GM23338 (cell line): Measurements from ENCODE around the gene DIAPH3. TPM values are rescaled to one million over a fixed set of nuclear protein-coding genes. Genes with fewer than 3 reads are reported as not detected.

Experiments used
- ATAC-seq: fragments of 200-7000 bp; cut with Tn5 transposase; 3 replicates; pipeline ENCODE4 v1.9.1; 2020
- DNase-seq: peaks from one replicate; pipeline ENCODE4 v3.0.0-alpha.2; 2015; ENCODE audit warnings: low spot score
- H2AFZ ChIP-seq: fragments of 200-600 bp; sonication (generic); 2 replicates; pipeline ENCODE4 v1.8.0; 2016; ENCODE audit warnings: antibody characterized with exemption, mild to moderate bottlenecking, moderate library complexity
- H3F3A ChIP-seq: fragments of 200-600 bp; sonication (generic); replicated peaks from 2 replicates; pipeline ENCODE4 v1.8.0; 2017; ENCODE audit warnings: antibody characterized with exemption, mixed run types, low read depth
- H3K27ac ChIP-seq: fragments of 200-600 bp; sonication (generic); 2 replicates; pipeline ENCODE4 v1.6.1; 2016; ENCODE audit warnings: low read depth
- H3K27me3 ChIP-seq: fragments of 200-600 bp; sonication (generic); 2 replicates; pipeline ENCODE4 v1.8.0; 2016; ENCODE audit warnings: mild to moderate bottlenecking, mixed run types, moderate library complexity; ENCODE audit not compliant: insufficient read depth
- H3K36me3 ChIP-seq: fragments of 200-600 bp; sonication (generic); 2 replicates; pipeline ENCODE4 v1.8.0; 2016; ENCODE audit warnings: mild to moderate bottlenecking; ENCODE audit not compliant: insufficient read depth
- H3K4me1 ChIP-seq: fragments of 200-600 bp; sonication (generic); 2 replicates; pipeline ENCODE4 v1.8.0; 2016; ENCODE audit warnings: mild to moderate bottlenecking, moderate library complexity; ENCODE audit not compliant: insufficient read depth
- H3K4me2 ChIP-seq: fragments of 200-600 bp; sonication (generic); 2 replicates; pipeline ENCODE4 v1.7.1; 2017; ENCODE audit warnings: mixed run types
- H3K4me3 ChIP-seq: fragments of 200-600 bp; sonication (generic); 2 replicates; pipeline ENCODE4 v1.6.1; 2016; ENCODE audit warnings: mixed run types
- H3K79me2 ChIP-seq: fragments of 200-600 bp; sonication (generic); replicated peaks from 2 replicates; pipeline ENCODE4 v1.8.0; 2017; ENCODE audit warnings: mild to moderate bottlenecking; ENCODE audit not compliant: insufficient read depth
- H3K9me2 ChIP-seq: fragments of 200-600 bp; sonication (generic); 2 replicates; pipeline ENCODE4 v1.8.0; 2017; ENCODE audit not compliant: insufficient read depth
- H4K20me1 ChIP-seq: fragments of 200-600 bp; sonication (generic); replicated peaks from 2 replicates; pipeline ENCODE4 v1.8.0; 2017; ENCODE audit warnings: mild to moderate bottlenecking; ENCODE audit not compliant: insufficient read depth
- H3K27ac Mint-ChIP-seq: 2 replicates; pipeline ENCODE4 v1.8.0; 2020; ENCODE audit warnings: inconsistent platforms, mild to moderate bottlenecking, moderate library complexity, mixed read lengths
- H3K27me3 Mint-ChIP-seq: 3 replicates; pipeline ENCODE4 v1.8.0; 2022; ENCODE audit warnings: low read depth, mild to moderate bottlenecking, moderate library complexity, mixed read lengths, inconsistent platforms; ENCODE audit not compliant: insufficient read depth, poor library complexity
- H3K36me3 Mint-ChIP-seq: 3 replicates; pipeline ENCODE4 v1.8.0; 2021; ENCODE audit warnings: low read depth, mild to moderate bottlenecking, inconsistent platforms, moderate library complexity, mixed read lengths
- H3K4me1 Mint-ChIP-seq: 3 replicates; pipeline ENCODE4 v1.8.0; 2020; ENCODE audit warnings: mild to moderate bottlenecking, inconsistent platforms, mixed read lengths
- H3K4me3 Mint-ChIP-seq: 3 replicates; pipeline ENCODE4 v1.8.0; 2021; ENCODE audit warnings: moderate library complexity, mild to moderate bottlenecking, inconsistent platforms, mixed read lengths
- H3K9me3 Mint-ChIP-seq: 3 replicates; pipeline ENCODE4 v1.8.0; 2020; ENCODE audit warnings: moderate library complexity, mild to moderate bottlenecking, inconsistent platforms, mixed read lengths
- CREB1 ChIP-seq: fragments of 250-450 bp; sonication (Bioruptor Pico); IDR thresholded peaks from 2 replicates; pipeline ENCODE4 v1.5.0; 2020; ENCODE audit warnings: low read depth, mild to moderate bottlenecking, moderate library complexity
- EZH2 ChIP-seq: fragments of 200-600 bp; sonication (generic); IDR thresholded peaks from one replicate; pipeline ENCODE4 v1.8.0; 2017; ENCODE audit warnings: antibody characterized with exemption, mild to moderate bottlenecking, low read depth; ENCODE audit not compliant: unreplicated experiment
- EZH2phosphoT487 ChIP-seq: fragments of 200-600 bp; sonication (generic); IDR thresholded peaks from one replicate; pipeline ENCODE4 v1.8.1; 2018; ENCODE audit warnings: antibody characterized with exemption; ENCODE audit not compliant: unreplicated experiment
- JUNB ChIP-seq: IDR thresholded peaks from one replicate; pipeline ENCODE4 v1.6.1; 2016; ENCODE audit warnings: antibody characterized with exemption; ENCODE audit not compliant: unreplicated experiment
- NANOG ChIP-seq: IDR thresholded peaks from 2 replicates; pipeline ENCODE4 v1.6.1; 2016; ENCODE audit warnings: antibody characterized with exemption, borderline replicate concordance
- POLR2AphosphoS5 ChIP-seq: IDR thresholded peaks from 2 replicates; pipeline ENCODE4 v1.6.1; 2016; ENCODE audit warnings: antibody characterized with exemption, low read depth
- STAT1 ChIP-seq: IDR thresholded peaks from one replicate; pipeline ENCODE4 v1.6.1; 2016; ENCODE audit warnings: antibody characterized with exemption; ENCODE audit not compliant: unreplicated experiment
- ZNF114 ChIP-seq: fragments of 250-450 bp; sonication (Bioruptor Pico); IDR thresholded peaks from 2 replicates; pipeline ENCODE4 v1.5.0; 2020; ENCODE audit warnings: mild to moderate bottlenecking, moderate library complexity
- ZNF331 ChIP-seq: fragments of 250-450 bp; sonication (Bioruptor Pico); IDR thresholded peaks from 2 replicates; pipeline ENCODE4 v1.5.0; 2020; ENCODE audit warnings: low read depth, mild to moderate bottlenecking, moderate library complexity
- polyA plus RNA-seq: library from polyadenylated mRNA; unstranded; fragments of >200 nt; fragmentation: Nextera tagmentation; extraction: Ambion mirVana; gene quantifications from 2 replicates; pipeline ENCODE4 v1.2.1, GENCODE V29; 2016
- total RNA-seq: library from RNA; depleted of rRNA; stranded (reverse); fragments of >200 nt; shearing (Covaris generic); gene quantifications from 2 replicates; pipeline ENCODE4 v1.2.3, GENCODE V29; 2014
- TF ChIP-seq, protein P1 (sequence below): fragments of 250-450 bp; sonication (Bioruptor Pico); IDR thresholded peaks from 2 replicates; pipeline ENCODE4 v1.5.0; 2020; ENCODE audit warnings: mild to moderate bottlenecking, moderate library complexity
- TF ChIP-seq, protein P2 (sequence below), 2 experiments: fragments of 200-600 bp in 1 of 2; sonication (generic) in 1 of 2; conservative IDR thresholded peaks; 2 replicates each; pipeline versions ENCODE4 v1.5.1 to v1.6.1; 2016 to 2017; ENCODE audit warnings: antibody characterized with exemption in 2 of 2, low read depth in 2 of 2, mild to moderate bottlenecking in 2 of 2, moderate library complexity in 1 of 2
- TF ChIP-seq, protein P3 (sequence below): IDR thresholded peaks from 2 replicates; pipeline ENCODE4 v1.6.1; 2016; ENCODE audit warnings: antibody characterized with exemption
- TF ChIP-seq, protein P4 (sequence below): IDR thresholded peaks from one replicate; pipeline ENCODE4 v1.6.1; 2018; ENCODE audit warnings: antibody characterized with exemption; ENCODE audit not compliant: unreplicated experiment

Gene DIAPH3
- total and polyA plus RNA-seq, 2 experiments from 2014 or later = 23.4 to 30.2 TPM

DNA sequence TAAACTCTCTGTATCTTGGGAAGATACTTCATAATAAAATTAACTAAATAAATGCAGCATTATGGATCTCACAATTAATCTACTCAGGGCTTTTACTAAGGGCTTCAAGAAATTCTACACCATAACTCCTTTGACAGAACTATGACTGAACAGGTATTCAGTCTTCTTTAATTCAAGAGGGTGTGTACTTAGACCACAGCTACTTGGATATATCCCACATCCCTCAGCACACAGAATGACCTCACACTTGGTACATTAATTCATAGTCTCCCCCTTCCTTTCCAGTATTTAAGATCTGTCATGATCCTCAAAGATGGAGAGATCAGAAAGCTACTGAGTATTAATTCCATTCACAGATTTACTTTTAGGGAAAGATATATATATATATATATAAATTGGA is 11.6 kb downstream of the DIAPH3 start:
- peaks cover 98% of the 10 kb centered on the region for H3K79me2 ChIP-seq
- Mint-ChIP-seq H3K27ac (no peak overlapping the region), H3K27me3 (peaks cover 2% of the 10 kb centered on the region), H3K4me1 (peaks cover 11% of the 10 kb centered on the region; the same call in 2 of the 3 replicates), H3K36me3 (no peaks in the 10 kb centered on the region), H3K9me3 (no peaks in the 10 kb centered on the region), H3K4me3 (no peak overlapping the region)
- DNase-seq (no peak), ATAC-seq (no peak)
- no peaks in the 10 kb centered on the region for H3K9me2 ChIP-seq
- no peaks in the 10 kb centered on the region for H3K27me3 ChIP-seq
- peaks cover 7% of the 10 kb centered on the region; the same call in 1 of the 2 replicates for H3K4me1 ChIP-seq
- TF ChIP-seq ZNF114 (CRISPR knock-in tag) (no peak), ZNF331 (CRISPR knock-in tag) (no peak), JUNB (no peak), STAT1 (no peak), NANOG (no peak), POLR2AphosphoS5 (no peak), EZH2phosphoT487 (no peak), EZH2 (no peak), CREB1 (CRISPR knock-in tag) (no peak)
- TF ChIP-seq, protein P1, sequence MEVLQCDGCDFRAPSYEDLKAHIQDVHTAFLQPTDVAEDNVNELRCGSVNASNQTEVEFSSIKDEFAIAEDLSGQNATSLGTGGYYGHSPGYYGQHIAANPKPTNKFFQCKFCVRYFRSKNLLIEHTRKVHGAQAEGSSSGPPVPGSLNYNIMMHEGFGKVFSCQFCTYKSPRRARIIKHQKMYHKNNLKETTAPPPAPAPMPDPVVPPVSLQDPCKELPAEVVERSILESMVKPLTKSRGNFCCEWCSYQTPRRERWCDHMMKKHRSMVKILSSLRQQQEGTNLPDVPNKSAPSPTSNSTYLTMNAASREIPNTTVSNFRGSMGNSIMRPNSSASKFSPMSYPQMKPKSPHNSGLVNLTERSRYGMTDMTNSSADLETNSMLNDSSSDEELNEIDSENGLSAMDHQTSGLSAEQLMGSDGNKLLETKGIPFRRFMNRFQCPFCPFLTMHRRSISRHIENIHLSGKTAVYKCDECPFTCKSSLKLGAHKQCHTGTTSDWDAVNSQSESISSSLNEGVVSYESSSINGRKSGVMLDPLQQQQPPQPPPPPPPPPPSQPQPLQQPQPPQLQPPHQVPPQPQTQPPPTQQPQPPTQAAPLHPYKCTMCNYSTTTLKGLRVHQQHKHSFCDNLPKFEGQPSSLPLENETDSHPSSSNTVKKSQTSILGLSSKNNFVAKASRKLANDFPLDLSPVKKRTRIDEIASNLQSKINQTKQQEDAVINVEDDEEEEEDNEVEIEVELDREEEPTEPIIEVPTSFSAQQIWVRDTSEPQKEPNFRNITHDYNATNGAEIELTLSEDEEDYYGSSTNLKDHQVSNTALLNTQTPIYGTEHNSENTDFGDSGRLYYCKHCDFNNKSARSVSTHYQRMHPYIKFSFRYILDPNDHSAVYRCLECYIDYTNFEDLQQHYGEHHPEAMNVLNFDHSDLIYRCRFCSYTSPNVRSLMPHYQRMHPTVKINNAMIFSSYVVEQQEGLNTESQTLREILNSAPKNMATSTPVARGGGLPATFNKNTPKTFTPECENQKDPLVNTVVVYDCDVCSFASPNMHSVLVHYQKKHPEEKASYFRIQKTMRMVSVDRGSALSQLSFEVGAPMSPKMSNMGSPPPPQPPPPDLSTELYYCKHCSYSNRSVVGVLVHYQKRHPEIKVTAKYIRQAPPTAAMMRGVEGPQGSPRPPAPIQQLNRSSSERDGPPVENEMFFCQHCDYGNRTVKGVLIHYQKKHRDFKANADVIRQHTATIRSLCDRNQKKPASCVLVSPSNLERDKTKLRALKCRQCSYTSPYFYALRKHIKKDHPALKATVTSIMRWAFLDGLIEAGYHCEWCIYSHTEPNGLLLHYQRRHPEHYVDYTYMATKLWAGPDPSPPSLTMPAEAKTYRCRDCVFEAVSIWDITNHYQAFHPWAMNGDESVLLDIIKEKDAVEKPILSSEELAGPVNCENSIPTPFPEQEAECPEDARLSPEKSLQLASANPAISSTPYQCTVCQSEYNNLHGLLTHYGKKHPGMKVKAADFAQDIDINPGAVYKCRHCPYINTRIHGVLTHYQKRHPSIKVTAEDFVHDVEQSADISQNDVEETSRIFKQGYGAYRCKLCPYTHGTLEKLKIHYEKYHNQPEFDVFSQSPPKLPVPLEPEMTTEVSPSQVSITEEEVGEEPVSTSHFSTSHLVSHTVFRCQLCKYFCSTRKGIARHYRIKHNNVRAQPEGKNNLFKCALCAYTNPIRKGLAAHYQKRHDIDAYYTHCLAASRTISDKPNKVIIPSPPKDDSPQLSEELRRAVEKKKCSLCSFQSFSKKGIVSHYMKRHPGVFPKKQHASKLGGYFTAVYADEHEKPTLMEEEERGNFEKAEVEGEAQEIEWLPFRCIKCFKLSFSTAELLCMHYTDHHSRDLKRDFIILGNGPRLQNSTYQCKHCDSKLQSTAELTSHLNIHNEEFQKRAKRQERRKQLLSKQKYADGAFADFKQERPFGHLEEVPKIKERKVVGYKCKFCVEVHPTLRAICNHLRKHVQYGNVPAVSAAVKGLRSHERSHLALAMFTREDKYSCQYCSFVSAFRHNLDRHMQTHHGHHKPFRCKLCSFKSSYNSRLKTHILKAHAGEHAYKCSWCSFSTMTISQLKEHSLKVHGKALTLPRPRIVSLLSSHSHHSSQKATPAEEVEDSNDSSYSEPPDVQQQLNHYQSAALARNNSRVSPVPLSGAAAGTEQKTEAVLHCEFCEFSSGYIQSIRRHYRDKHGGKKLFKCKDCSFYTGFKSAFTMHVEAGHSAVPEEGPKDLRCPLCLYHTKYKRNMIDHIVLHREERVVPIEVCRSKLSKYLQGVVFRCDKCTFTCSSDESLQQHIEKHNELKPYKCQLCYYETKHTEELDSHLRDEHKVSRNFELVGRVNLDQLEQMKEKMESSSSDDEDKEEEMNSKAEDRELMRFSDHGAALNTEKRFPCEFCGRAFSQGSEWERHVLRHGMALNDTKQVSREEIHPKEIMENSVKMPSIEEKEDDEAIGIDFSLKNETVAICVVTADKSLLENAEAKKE = no peak
- TF ChIP-seq, protein P2, sequence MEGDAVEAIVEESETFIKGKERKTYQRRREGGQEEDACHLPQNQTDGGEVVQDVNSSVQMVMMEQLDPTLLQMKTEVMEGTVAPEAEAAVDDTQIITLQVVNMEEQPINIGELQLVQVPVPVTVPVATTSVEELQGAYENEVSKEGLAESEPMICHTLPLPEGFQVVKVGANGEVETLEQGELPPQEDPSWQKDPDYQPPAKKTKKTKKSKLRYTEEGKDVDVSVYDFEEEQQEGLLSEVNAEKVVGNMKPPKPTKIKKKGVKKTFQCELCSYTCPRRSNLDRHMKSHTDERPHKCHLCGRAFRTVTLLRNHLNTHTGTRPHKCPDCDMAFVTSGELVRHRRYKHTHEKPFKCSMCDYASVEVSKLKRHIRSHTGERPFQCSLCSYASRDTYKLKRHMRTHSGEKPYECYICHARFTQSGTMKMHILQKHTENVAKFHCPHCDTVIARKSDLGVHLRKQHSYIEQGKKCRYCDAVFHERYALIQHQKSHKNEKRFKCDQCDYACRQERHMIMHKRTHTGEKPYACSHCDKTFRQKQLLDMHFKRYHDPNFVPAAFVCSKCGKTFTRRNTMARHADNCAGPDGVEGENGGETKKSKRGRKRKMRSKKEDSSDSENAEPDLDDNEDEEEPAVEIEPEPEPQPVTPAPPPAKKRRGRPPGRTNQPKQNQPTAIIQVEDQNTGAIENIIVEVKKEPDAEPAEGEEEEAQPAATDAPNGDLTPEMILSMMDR (conservative IDR thresholded peaks at IDR 0.05; ENCODE audit: low read depth in 2 of 2) = no peak
- TF ChIP-seq, protein P3, sequence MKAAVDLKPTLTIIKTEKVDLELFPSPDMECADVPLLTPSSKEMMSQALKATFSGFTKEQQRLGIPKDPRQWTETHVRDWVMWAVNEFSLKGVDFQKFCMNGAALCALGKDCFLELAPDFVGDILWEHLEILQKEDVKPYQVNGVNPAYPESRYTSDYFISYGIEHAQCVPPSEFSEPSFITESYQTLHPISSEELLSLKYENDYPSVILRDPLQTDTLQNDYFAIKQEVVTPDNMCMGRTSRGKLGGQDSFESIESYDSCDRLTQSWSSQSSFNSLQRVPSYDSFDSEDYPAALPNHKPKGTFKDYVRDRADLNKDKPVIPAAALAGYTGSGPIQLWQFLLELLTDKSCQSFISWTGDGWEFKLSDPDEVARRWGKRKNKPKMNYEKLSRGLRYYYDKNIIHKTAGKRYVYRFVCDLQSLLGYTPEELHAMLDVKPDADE = no peak
- TF ChIP-seq, protein P4, sequence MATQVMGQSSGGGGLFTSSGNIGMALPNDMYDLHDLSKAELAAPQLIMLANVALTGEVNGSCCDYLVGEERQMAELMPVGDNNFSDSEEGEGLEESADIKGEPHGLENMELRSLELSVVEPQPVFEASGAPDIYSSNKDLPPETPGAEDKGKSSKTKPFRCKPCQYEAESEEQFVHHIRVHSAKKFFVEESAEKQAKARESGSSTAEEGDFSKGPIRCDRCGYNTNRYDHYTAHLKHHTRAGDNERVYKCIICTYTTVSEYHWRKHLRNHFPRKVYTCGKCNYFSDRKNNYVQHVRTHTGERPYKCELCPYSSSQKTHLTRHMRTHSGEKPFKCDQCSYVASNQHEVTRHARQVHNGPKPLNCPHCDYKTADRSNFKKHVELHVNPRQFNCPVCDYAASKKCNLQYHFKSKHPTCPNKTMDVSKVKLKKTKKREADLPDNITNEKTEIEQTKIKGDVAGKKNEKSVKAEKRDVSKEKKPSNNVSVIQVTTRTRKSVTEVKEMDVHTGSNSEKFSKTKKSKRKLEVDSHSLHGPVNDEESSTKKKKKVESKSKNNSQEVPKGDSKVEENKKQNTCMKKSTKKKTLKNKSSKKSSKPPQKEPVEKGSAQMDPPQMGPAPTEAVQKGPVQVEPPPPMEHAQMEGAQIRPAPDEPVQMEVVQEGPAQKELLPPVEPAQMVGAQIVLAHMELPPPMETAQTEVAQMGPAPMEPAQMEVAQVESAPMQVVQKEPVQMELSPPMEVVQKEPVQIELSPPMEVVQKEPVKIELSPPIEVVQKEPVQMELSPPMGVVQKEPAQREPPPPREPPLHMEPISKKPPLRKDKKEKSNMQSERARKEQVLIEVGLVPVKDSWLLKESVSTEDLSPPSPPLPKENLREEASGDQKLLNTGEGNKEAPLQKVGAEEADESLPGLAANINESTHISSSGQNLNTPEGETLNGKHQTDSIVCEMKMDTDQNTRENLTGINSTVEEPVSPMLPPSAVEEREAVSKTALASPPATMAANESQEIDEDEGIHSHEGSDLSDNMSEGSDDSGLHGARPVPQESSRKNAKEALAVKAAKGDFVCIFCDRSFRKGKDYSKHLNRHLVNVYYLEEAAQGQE = no peak
- H3F3A ChIP-seq = no peaks in the 10 kb centered on the region
- no peak overlapping the region for H3K4me3 ChIP-seq
- H2AFZ ChIP-seq = no peak overlapping the region
- H3K36me3 ChIP-seq = no peaks in the 10 kb centered on the region
- no peak overlapping the region for H3K4me2 ChIP-seq
- no peak overlapping the region for H3K27ac ChIP-seq
- H4K20me1 ChIP-seq = no peaks in the 10 kb centered on the region; the same call in 1 of the 2 replicates
